GM18498 (cell line): ENCODE data around the gene ARSB.
"Not testable (repeated sequence)": the region's sequence is repeated elsewhere in the genome, so short reads cannot be mapped to it uniquely, and the experiment has no call there.

ENCODE experiments used
- ATAC-seq: cut with Tn5 transposase; IDR thresholded peaks from one replicate; pipeline ENCODE4 v1.9.1; 2021; ENCODE audit warnings: mild to moderate bottlenecking, moderate library complexity; ENCODE audit not compliant: unreplicated experiment

Gene ARSB

GRCh38 chr5:78958672-78959445 lies 26.3 kb downstream of the ARSB start:
- ATAC-seq, result no peak

GRCh38 chr5:78956901-78957300 lies 28.2 kb downstream of the ARSB start:
- ATAC-seq, result no peak

DNA sequence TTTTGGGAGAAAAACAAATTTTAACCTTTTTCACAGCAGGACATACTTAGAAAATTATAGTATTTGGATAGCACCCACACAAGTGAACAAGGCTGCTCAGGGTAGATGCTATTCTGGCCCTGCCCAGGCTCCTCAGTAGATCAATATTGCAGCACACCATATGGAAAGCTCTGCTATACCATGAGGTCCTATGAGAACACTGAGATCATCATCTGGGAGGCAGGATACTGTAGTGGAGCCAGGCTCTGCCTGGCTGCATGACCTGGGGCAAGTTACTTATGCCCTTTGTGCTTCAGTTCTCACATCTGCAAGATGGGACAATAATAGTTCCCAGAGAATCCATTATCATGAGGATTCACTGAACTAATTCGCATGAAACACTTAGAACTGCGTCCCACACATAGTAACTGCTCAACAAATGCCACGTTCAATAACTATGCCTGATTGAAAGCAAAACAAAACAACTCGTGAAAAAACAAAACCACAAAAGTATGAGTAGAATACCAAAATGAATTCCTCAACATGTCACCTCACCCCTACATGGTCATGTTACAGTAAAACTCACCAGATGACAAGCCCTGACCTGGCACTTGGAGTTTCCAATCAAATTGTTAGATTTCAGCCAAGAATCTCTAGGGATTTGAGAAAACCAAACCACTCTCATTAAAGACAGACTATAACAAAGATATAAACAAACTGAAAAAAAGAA lies 31.9 kb downstream of the ARSB start:
- peak; percentile 71 for ATAC-seq

DNA sequence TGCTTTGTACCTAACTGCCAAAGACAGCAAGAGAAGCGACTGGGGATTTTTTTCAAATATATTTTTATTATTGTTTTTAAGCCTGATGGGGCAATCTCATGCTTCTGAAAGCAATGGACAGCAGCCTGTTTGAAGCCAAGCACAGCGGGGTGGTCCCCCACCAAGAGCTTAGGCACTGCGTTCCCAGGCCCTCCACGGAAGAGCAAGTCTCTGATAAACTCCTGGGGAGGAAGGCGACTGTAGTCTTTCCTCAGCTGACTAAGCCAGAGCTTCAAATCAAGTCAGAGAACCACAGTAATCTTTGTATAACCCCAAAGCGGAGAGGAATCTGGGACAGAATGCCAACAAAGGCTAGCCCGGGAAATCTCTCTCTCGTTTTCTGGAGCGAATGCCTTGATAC lies 54.4 kb downstream of the ARSB start:
- ATAC-seq, result no peak

DNA sequence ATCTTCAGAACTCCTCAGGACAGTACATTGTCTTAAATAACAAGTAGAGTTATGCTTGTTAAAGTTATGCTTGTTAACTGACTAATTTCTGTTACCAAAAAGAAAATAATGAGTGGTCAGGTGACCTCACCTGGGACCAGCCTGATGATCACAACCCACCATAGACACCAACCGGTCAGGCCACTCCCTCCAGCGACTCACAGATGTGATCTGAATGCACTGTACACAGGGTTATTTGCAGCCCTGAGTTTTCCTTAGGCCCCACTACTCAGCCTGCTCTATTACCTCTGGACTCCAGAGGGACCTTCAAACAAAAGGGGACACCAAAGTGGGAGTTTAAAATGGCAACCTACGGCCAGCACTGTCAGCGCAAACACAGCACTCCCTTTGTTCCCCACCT lies 55.3 kb downstream of the ARSB start:
- no peak for ATAC-seq

DNA sequence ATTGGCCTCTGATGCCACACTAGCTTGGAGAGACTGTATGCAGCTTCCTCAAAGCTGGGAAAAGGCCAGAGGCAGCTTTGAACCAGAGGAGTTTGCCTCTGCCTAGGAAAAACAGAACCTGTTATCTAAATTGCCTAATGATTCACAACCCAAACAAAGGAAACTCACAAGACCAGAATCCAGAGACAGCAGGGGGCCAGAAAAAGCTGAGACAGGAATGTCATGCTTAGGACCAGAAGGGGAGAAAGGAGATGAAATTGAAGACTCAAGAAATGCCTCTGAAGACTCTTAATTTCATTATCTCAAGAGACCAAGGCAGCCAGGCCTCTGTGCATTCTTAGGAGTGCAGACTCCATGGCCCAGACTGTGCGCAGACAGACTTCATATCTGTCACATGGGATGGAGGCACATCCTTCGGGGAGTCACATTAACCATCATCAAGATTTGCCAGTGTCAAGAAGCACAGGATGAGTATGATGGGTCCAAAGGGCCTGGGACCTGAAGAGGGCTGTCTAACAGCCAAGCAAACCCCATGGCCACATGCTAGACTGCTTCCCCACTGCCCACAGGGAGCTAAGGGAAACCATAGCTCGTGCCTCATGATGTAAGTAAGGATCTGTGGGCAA lies 57.3 kb downstream of the ARSB start:
- no peak for ATAC-seq

DNA sequence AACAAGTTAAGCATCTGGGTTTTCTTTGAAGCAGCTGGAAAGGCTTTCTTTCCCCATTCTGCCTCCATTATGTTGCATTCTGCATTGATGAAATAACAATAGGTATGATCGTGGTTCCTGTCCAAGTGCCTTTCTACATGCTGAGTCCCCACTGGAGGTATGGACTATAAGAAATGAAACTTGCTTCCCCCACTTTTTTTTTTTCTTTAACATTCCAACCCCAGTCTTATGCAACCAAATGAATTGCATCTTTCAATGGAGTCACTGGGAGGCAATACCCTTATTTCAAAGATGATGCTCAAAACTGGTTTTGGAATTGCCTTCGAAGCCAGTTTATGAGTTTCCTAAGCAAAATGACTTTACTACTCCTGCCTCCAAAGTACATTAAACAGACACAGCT lies 58.9 kb downstream of the ARSB start:
- ATAC-seq, result no peak

DNA sequence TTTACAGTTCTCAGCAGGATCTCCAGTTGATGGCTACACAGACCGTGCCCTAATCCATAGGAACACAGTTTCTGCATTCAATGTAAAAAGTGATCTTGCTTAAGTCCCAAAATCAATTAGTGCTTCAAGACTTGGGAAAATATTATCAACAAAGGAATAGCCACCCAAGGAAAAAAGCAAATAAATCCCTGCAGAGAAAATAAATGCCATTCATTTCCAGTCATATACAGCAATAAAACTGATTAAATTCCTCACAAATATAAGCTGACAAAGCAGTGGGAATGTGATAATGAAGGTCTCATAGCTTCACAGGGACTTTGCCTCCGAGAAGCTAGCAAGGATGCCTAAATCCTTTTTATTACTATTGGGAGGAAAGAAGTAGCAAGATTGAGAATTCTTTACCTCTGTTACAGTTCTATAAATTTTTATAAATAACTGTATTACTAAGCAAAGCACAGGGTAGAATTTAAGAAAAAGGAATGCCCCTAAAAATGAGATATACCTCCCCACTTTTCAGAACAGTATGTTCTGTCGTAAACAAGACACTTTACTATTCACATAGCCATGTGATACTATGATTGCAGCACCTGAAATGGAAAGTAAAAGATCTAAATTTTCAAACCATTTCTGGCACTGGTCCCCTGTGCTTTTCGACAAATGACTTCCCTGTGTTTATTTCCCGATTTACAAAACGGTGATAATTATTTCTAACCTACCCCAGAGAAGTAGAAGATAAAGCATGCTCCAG lies 59.8 kb downstream of the ARSB start:
- no peak for ATAC-seq

DNA sequence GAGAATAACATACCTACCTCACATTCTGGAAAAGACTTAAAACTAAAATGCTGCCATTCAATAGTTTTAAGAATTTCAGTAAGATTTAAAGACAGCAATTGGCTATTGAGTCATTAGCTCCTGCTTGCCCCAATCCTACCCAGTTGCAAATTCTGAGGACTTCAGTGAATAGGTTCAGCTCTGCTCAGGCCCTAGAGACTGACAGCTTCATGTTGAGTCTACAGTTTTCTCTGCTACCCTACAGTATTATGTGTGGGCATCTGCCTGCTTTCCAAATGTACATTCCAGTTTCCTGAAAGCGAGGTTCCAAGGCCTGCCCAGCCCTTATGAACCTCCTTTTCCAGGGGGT lies 61.5 kb downstream of the ARSB start:
- ATAC-seq, result no peak

GRCh38 chr5:78922879-78923621 lies 62.1 kb downstream of the ARSB start:
- no peak for ATAC-seq

GRCh38 chr5:78920604-78921003 lies 64.5 kb downstream of the ARSB start:
- no peak for ATAC-seq

GRCh38 chr5:78919796-78920195 lies 65.3 kb downstream of the ARSB start:
- no peak for ATAC-seq

DNA sequence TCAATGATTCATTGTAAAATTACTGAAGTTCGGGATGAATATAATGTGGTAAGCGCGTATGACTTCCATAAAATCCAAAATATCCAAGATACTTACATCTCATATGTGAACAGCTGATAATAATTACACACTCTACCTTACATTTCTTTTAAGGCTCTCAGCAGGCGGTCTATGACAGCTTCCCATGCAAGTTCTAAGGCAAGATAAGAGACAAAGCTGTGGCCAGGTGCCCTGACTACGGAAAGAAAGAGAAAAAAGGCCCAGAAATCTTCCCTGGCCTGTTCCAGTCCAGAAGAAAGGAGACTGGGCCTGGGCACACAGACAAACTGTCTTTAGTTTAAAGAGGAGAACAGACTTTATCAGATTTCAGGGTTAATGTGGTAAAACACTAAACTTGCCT lies 69.1 kb downstream of the ARSB start:
- no peak for ATAC-seq

DNA sequence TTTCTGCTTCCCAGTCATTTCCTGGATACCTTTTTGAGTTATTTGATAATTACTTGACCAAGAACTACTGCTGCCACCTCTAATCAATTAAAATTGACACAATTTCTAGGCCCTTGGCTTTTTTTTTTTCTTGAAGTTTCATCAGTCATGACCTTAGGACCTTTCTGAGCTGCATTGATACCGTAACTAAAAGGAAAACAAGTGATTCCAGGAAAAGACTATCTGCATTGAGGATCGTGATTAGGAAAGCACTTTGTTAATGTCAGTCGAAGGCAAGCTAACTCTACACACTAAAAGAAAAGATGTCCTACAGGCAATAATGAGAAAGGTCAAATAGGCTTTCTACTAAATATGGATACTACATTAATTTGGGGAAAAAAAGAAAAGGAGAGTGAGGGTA lies 69.9 kb downstream of the ARSB start:
- no peak for ATAC-seq

- ATAC-seq, result no peak
Measured at GRCh38 chr5:78912811-78913210, 72.3 kb downstream of the ARSB start.

DNA sequence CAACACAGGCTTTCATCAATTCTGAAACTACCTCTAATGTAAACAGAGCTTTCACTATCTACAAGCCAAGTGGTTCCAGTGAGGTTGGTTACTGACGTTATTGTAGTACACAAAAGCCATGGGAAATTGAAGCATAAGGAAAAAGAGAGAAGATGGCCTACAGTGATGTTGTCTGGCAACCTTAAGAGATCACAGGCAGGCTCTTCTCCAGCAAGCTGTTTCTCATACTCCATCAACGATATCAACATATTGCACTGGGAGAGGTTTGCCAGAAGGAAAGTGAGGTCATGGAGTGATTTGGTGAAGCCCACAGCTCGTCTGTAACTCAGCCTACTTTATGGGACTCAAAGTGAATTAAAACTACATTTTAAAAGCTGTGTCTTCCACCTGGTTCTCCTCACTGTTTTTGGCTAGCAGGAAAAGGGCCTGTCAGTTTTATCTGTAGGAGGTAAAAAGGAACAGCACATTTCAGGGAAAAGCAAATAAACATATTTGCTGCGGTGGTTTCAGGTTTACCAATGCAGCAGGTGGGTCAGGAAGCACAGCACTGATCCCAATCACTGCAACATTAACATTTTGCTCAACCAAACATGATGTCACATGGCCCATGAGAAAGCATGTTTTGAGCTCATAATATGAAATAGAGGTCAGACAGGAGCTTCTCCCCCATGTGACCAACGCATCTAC lies 72.9 kb downstream of the ARSB start:
- ATAC-seq, result no peak

GRCh38 chr5:78909224-78909983 lies 75.7 kb downstream of the ARSB start:
- ATAC-seq, result not testable (repeated sequence)

- no peak for ATAC-seq
Measured at GRCh38 chr5:78908173-78909061, 76.7 kb downstream of the ARSB start.
